ENCODE measurements around the gene MARS1.

MARS1 gene

DNA sequence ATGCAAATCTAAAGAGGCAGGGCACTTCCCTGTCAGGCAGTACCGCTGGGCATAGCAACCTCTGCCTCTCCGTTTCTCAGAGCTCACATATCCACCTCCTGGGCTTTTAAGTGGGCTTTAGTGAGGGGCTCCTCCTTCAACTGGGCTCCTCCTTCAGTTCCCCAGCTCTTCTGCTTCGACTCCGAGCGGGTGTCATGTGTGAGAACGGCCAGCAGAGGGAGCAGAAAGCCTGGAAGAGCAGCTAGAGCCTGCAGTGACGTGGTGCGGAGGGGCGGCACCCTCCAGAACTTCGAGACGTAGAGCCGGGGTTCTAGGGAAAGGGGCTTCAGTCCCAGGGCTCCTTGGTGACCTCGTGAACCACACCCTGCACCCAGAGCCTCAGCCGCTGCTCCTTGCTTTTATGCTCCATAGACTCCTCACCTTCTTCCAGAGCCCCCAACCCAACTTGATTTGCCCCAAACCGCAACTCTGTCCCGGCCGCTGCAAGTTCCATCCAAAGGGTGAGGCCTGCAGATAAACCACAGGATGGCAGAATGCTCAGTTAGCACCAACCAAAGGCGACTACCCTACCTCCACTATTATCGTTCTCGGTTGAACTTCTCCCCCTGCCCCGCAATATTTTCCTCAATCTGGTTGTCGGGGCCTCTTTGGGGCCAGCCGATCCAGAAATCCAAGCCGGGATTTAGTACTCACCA is 28.7 kb upstream of the MARS1 start:
- DNase-seq: peak; percentile 96

DNA sequence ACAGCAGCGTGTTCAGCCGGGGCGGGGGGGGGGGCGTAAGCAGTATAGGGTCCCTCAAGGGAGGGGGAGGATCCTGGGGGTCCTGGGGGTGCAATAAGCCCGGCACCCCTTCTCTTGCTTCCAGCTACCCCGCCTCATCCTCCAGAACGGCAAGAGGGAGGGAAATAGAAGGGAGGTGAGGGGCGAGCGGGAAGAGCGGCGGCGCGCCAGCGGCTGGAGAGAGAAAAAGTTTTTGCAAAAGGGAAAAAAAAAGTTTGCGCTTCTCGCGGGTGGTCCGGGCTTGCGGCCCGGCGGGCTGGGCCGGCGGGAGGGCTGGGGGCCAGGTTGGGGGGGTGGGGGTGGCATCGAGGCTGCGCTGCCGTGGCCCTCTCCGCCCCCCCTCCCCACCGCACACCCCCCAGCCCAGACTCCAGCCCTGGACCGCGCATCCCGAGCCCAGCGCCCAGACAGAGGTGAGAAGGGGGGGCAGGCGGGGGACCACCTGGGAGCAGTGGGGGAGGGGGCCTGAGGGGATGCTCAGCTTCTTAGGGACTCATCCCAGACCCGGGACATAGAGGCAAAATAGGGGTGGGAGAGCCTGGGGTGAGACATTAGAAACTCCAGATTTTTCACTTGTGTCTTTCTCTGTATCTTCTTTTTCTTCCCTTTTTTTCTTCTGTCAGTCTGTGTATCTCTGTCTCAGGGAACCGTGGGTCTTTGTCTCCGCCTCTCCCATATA is 28.0 kb upstream of the MARS1 start, which contains the start of gene GLI1:
GLI1 (plus strand) TSS at position 36 of the 718 bp plus-strand sequence. CDS start 3,907 bp downstream, outside the sequence.
- DNase-seq: no peak

DNA sequence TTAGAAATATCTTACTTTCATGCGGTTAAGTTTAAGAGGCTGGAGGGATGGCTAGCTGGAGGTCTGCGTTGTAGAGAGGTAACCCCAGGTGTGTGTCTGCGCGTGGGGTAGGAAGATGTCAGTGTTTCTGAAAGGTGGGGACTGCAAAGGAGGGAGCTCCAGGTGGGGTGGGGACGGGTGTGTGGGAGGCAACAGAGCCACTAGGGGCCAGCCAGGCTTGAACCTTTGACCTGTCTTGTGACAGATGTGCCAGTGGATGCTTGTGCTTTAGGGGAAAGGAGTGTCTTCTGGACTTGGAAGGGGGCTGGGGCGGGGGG is 27.4 kb upstream of the MARS1 start:
- DNase-seq: peak; percentile 24

DNA sequence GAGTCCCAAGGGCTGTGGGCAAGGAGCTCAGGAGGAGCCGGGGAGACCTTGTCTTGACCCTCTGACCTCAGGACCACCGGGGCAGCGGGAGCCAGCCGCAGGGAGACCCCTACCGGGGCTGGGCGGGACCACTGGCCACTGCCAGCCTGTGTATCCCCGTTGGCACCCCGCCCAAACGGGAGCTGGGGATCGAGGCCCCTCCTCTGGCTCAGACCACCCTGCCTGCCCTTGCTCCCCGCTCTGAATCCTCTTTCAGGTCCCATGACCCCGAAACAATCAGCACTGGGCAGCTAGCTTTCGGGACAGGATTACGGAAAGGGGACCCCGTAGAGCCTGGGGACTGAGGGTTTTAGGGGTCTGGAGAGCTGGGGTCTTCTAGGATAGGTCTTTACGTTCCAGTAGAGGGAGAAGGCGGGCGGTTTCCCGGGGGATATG is 27.0 kb upstream of the MARS1 start:
- no peak for DNase-seq

DNA sequence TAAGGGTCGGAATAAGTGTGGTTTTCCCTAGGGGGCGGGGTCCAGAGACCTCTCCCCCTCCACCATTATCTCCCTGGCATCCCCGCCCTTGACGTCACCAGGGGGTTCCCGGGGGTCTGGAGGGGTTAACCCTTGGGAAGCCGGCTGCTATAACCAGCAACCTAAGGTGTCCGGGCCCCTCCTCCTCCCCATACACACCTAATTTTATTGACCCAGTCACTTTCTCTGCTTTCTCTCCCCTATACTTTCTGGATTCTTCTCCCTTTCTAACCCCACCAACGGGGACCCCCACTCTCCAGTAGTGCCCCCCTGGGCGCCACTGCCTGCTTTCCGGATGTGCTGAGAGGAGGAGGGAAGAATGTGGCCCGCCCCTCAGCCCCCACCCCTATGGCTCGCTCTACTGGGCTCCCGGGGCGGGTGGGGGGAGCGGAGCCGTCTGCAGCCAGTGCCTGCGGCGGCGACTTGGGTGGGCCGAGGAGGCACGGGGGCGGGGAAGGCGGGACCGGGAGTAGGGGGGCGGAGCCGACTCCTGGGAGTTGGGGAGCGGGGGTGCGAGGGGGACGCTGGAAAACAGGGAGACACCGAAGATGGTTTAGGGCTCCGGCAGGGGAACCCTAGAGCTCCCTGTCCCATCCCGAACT is 26.5 kb upstream of the MARS1 start:
- peak; percentile 27 for DNase-seq

DNA sequence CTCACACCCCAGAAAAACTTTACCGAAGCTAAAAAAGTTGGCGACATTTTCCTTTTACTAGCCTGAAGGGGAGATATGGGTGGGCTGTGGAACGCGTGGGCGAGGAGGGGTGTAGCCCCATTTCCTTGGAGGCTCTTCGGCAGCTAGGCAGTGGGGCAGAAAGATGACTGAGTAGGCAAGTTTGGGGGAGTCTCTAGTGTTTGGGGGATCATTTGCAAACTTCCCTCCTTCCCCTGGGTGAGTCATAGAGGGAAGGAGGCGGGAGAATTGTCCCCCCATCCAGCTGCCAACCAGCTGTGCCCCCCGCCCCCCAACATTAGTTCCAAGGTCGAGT is 26.0 kb upstream of the MARS1 start:
- no peak for DNase-seq

DNA sequence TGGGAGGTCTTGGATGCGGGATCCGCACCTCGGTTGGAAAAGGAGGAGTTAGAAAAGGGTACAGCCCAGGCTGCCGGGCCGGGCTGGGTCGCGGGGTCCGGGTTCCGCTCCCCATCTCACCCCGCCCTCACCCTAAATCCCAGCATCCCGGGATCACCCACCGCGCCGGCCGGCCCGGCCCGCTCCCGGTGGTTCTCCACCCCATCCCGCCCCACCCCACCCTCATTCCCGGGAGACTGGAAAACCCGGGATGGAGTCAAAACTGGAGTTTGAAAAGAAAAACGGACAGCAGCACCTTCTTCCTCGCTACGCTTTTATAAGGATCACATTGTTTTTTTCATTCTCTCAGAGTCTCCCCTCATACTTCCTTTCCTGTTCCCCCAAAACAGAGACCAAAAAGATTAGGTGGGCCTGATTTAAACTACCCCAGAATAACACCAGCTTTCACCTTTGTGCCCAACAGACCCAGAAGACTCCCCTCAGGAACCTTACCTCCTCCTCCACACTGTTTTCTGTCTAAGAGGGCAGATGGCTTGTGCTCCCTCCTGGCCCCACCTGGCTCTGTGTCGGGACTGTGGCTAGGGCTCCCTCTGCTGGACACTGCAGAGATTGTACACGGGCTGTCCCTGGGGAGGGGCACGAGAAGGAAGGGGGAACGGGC is 25.5 kb upstream of the MARS1 start:
- peak; percentile 94 for DNase-seq

DNA sequence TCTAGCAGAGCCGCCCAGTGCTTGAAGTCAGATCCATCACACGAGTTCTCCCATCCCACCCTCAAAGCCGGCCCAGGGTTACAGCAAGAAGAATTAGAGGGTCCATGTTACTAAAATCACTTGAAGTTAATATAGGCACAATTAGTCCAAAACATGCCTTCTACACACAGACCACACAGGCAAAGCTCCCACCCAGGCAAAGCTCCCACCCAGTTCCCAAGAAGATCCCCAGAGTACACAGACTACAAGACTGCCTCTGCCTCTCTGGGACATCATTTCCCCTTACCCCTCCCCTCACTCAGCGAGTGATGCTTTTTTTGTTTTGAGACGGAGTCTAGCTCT is 25.0 kb upstream of the MARS1 start:
- DNase-seq: no peak

DNA sequence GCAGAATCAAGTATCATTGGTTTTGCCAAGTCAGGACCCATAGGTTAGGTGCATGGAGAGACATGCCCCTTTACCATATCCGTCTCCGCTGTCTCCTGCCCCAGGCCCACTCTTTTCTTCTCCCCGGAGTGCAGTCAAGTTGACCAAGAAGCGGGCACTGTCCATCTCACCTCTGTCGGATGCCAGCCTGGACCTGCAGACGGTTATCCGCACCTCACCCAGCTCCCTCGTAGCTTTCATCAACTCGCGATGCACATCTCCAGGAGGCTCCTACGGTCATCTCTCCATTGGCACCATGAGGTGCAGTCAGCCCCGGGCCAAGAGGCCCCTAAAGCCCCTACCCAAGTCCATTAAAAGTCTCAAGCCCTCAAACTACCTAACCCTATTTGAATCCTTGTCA is 23.3 kb upstream of the MARS1 start:
- DNase-seq: no peak

DNA sequence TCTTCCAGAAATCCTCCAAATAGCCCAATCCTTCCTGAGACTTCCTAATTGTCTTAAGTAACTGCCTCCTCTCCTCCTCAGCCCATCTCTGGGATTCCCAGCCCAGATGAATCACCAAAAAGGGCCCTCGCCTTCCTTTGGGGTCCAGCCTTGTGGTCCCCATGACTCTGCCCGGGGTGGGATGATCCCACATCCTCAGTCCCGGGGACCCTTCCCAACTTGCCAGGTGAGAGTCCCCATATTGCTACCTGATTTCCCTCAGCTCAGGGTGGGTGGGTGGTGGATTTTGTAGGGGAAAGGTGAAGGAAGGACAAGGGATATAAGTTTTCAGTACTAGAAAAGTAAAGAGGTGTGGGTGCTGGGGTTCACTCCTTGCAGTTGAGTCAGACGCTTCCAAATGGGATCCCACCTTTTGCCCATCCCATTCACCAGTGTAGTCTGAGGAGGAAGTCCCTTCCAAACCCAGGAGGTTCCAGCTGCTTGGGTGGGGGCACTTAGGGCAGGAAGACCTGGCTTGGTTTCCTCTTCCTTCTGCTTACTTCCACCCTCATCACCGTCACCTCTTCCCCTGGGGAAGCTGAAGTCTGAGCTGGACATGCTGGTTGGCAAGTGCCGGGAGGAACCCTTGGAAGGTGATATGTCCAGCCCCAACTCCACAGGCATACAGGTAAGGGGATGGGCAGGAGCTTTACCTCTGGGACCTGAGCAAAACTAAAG is 22.7 kb upstream of the MARS1 start:
- DNase-seq: no peak

DNA sequence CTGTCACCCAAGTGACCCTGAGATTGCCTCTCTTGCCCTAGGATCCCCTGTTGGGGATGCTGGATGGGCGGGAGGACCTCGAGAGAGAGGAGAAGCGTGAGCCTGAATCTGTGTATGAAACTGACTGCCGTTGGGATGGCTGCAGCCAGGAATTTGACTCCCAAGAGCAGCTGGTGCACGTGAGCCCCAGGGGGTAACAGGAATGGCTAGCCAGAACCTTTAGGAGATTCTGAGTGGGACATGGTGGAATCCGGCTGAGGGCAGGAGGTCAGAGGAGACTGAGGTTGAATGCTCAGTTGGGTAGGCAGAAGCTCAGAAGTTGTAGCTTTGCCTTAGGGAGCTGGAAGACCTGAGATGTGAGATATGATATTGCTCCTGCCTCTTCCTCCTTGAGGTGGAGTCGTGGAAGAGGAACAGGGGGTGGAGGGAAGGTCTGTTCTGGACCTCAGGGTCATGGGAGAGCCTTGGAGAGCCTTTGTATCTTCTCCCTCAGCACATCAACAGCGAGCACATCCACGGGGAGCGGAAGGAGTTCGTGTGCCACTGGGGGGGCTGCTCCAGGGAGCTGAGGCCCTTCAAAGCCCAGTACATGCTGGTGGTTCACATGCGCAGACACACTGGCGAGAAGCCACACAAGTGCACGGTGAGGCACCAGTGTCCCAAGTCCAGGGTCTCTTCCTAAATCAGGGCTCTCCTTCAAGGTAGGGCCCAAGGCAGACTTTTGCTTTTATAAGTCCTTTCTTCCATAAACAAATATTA is 21.9 kb upstream of the MARS1 start:
- no peak for DNase-seq

DNA sequence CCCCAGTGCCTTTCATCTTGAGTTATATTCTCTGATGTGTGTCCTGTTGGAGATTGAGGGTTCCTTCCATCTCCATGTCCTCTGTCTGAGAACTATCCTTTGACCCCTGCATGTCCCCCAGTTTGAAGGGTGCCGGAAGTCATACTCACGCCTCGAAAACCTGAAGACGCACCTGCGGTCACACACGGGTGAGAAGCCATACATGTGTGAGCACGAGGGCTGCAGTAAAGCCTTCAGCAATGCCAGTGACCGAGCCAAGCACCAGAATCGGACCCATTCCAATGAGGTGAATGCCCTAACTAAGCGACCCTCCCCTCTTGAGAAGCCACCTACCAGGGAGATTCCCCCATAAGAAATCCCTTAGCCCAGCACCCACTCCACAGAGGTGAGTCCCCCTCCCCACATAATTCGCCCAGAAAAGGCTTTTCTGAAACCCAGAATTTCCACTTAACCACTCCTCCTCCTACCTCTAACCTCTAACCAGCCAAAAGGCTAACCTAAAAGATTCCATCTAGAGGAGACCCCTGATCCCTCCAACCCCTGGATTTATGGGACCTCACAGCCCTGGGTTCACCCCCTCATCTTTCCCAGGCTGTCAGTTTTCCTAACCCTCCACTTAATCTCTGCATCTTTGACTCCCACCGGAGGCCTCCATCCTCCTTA is 20.5 kb upstream of the MARS1 start:
- DNase-seq: no peak

DNA sequence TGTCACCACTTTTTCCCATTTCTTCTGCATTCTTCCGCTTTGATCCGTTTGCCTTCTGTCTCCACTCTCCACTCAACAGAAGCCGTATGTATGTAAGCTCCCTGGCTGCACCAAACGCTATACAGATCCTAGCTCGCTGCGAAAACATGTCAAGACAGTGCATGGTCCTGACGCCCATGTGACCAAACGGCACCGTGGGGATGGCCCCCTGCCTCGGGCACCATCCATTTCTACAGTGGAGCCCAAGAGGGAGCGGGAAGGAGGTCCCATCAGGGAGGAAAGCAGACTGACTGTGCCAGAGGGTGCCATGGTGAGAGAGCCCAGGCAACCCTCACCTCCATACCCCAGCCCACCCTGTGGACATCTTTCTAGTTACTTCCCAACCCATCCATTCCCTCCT is 20.0 kb upstream of the MARS1 start:
- DNase-seq: no peak

DNA sequence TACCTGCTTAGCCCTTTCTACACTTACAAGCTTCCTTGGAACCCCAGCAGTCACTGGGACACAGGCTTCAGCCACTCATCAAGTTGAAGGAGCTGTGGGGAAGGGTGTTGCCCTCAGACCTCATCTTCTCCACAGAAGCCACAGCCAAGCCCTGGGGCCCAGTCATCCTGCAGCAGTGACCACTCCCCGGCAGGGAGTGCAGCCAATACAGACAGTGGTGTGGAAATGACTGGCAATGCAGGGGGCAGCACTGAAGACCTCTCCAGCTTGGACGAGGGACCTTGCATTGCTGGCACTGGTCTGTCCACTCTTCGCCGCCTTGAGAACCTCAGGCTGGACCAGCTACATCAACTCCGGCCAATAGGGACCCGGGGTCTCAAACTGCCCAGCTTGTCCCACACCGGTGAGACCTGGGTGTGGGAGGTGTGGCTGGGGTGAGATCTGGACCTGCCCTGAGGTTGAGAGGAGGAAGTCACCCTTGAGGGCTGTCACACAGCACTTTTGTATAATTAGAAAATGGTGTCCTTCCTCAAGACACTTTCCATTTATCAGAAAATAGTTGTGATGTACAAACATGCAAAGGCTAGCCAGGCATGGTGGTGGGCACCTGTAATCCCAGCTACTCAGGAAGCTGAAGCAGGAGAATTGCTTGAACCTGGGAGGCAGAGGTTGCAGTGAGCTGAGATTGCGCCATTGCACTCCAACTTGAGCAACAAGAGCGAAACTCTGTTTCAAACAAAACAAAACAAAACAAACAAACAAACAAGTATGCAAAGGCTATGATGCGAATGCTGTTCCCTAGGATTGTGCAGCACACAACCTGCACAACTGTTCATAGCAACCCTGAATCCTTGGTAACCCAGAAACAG is 18.3 kb upstream of the MARS1 start:
- DNase-seq: no peak

DNA sequence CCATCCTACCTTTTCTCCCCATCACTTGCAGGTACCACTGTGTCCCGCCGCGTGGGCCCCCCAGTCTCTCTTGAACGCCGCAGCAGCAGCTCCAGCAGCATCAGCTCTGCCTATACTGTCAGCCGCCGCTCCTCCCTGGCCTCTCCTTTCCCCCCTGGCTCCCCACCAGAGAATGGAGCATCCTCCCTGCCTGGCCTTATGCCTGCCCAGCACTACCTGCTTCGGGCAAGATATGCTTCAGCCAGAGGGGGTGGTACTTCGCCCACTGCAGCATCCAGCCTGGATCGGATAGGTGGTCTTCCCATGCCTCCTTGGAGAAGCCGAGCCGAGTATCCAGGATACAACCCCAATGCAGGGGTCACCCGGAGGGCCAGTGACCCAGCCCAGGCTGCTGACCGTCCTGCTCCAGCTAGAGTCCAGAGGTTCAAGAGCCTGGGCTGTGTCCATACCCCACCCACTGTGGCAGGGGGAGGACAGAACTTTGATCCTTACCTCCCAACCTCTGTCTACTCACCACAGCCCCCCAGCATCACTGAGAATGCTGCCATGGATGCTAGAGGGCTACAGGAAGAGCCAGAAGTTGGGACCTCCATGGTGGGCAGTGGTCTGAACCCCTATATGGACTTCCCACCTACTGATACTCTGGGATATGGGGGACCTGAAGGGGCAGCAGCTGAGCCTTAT is 17.4 kb upstream of the MARS1 start:
- DNase-seq: no peak

DNA sequence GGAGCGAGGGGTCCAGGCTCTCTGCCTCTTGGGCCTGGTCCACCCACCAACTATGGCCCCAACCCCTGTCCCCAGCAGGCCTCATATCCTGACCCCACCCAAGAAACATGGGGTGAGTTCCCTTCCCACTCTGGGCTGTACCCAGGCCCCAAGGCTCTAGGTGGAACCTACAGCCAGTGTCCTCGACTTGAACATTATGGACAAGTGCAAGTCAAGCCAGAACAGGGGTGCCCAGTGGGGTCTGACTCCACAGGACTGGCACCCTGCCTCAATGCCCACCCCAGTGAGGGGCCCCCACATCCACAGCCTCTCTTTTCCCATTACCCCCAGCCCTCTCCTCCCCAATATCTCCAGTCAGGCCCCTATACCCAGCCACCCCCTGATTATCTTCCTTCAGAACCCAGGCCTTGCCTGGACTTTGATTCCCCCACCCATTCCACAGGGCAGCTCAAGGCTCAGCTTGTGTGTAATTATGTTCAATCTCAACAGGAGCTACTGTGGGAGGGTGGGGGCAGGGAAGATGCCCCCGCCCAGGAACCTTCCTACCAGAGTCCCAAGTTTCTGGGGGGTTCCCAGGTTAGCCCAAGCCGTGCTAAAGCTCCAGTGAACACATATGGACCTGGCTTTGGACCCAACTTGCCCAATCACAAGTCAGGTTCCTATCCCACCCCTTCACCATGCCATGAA is 16.8 kb upstream of the MARS1 start:
- no peak for DNase-seq

DNA sequence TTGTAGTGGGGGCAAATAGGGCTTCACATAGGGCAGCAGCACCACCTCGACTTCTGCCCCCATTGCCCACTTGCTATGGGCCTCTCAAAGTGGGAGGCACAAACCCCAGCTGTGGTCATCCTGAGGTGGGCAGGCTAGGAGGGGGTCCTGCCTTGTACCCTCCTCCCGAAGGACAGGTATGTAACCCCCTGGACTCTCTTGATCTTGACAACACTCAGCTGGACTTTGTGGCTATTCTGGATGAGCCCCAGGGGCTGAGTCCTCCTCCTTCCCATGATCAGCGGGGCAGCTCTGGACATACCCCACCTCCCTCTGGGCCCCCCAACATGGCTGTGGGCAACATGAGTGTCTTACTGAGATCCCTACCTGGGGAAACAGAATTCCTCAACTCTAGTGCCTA is 16.2 kb upstream of the MARS1 start:
- no peak for DNase-seq

DNA sequence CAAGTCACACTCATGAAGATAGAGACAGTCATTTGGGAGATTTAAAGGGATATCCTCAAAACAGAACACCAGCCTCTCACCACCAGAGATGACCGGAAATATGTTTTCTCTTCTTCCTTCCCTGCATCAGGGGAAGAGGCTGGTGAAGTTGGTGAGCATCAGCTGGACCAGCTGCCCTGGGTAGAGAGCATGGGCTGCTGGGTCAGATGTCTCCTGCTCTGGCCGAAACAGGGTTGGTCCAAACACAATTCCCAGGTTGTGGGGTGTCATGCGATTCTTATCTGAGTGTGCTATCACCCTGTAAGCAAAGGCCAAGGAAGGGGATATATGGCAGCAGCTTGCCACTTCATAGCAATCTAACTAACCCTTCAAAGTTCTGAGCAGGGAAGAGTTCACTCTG is 15.5 kb upstream of the MARS1 start:
- DNase-seq: no peak

DNA sequence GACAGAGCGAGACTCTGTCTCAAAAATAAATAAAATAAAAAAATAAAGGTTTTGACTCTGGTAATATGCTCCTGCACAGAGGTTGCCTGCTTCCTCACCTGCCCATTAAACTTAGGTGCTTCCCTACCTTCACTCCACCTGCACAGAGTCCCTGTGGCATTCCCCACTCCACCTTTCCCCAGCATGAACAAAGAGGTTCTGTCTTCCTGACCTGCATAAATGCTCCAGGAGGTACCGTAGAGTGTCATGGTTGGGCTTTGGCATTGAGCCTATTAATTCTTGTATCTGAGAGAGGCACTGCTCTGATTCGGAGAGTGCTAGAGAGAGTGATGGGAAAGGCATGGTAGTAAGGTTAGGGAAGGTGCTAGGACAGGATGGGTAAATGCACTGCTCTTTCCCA is 14.5 kb upstream of the MARS1 start:
- DNase-seq: no peak

DNA sequence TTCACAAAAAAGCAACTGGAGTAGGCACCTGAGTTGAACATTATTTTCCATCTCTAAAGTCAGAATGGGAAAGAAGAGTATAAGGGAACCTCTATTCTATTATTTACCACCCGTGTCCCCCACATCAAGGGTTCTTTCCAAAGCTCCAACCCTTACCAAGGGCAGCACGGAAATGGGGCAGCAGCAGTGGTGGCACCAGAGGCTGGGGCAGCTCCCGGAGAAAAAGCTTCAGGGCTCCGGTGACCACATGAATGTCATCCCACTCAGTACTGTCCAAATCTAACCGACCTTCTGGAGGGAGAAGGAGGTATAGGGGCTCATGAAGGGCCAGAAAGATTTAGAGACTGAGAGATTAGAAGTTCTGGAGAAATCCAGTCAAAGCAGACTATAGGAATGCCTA is 14.0 kb upstream of the MARS1 start:
- no peak for DNase-seq
